HuH-7.5 (cell line): ENCODE data around the gene KRT76.
"Not testable (repeated sequence)": the region's sequence is repeated elsewhere in the genome, so short reads cannot be mapped to it uniquely, and the experiment has no call there.

Experiments used
- DNase-seq: peaks from one replicate; pipeline ENCODE4 v3.0.0; 2011; ENCODE audit warnings: low spot score

The KRT76 gene

DNA sequence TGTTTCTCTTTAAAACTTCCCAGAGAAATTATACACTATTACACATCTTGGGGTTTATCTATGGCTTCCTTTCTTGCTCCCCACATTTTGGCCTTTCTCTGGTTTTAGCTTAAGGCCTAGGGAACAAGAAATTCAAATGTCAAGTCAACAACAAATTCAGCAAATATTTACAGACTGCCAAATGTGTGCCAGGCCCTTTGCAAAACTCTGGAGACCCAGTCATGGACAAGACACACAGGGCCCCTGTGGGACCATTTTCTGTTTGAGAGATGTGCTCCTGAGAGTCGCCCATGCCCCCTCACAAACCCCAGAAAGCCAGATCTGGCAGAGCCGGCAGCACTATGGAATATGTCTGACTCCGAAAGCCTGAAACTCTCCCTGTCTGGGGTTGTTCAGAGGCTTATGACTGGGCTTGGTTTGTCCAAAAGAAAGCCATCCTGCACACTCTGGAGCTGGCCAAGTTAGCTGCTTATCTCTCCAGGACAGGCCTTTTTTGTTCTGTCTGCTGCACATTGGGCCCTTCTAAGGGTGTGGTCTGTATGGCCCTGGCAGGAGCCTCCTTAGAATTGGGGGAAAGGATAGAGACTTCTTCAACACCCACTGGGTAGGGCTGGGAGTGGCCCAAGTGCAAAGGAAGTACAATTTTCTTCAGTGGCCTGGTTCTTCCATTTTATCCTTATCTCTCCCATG, 19.8 kb upstream of the KRT76 start:
- DNase-seq = no peak

- no peak for DNase-seq
Measured at GRCh38 chr12:52796429-52796794, 19.3 kb upstream of the KRT76 start.

DNA sequence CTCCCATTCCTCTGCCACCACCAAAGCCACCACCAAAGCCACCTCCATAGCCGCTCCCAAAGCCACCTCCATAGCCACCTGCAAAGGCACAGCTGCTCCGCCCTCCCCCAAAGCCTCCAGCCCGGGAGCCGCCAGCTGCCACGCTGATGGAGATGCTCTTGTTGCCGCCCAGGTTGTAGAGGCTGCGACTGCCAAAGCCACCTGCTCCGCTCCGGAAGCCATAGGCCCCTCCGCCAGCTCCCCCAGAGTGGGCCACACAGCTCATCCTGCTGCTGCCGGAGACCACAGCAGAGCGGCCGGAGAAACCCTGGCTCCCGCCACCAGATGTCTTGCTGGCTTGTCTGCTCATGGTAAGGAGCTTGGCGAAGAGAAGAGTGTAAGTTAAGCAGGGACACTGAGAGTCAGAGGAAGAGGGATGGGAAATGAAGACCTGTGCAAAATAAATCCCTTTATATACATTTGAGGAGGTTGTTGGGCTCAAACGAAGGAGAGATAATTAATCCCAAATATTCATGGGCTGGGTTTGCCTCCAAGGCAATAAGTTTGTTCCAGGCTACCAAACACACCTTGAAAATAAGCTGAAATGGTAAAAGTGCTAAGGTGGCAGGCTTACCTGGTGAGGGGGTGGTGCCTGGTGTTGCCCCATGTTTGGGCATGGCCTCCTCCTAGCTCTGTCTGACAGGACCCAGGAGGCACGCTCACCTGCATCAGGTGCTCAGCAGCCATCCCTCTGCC, 18.7 kb upstream of the KRT76 start, which contains the start of gene KRT3:
KRT3 (minus strand) TSS at position 424 of the 735 bp plus-strand sequence; CDS start at position 349, 75 bp downstream.
- DNase-seq = no peak

DNA sequence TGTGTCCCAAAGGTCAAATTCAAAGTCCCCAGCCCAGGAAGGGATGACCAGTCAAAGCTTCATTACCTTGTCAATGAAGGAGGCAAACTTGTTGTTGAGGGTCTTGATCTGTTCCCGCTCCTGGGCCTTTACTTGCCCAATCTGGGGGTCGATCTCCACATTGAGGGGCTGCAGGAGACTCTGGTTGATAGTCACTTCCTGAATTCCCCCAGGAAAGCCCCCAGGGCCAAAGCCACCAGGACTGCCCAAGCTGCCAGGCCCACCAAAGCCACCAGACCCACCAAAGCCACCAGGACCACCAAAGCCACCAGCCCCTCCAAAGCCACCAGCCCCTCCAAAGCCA, 18.2 kb upstream of the KRT76 start:
- DNase-seq = not testable (repeated sequence)

DNA sequence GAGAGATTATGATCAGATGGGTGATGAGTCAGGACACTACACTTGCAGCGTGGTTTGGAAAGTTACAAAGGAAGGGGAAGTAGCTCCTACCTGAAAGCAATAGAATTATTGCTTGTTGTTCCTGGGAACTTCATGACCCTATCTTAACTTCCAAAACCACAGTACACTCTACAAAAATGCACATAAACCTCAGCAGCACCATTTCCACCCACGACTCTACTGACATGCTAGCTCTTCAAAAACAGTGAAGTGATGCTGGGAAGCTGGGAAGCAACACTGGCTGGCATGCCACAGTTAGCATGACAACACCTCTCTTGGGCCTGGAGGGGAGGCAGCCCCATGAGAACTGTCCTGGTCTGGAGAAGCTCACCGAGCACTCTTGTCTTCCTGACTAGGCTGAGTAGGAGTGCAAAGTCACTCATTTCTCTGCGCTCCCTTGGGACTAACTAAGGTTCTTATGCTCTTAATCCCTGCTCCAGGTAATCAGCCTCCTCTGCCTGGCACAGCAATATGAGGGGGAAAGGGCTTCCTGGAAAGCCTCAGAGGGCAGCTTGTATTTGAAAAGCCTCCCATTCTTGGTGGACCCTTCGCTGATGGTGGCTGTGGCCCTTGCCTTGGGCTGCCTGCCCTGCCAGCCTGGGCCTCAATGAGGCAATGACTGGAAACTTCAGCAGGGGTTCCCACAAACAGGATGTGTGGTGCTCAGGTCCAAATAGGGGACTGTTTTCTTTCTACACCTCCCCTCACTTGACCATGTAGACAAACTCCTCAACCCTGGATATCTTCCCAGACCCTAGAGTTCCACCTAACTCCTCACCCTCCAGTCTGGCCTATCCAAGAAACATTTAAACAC, 17.6 kb upstream of the KRT76 start:
- DNase-seq = no peak

DNA sequence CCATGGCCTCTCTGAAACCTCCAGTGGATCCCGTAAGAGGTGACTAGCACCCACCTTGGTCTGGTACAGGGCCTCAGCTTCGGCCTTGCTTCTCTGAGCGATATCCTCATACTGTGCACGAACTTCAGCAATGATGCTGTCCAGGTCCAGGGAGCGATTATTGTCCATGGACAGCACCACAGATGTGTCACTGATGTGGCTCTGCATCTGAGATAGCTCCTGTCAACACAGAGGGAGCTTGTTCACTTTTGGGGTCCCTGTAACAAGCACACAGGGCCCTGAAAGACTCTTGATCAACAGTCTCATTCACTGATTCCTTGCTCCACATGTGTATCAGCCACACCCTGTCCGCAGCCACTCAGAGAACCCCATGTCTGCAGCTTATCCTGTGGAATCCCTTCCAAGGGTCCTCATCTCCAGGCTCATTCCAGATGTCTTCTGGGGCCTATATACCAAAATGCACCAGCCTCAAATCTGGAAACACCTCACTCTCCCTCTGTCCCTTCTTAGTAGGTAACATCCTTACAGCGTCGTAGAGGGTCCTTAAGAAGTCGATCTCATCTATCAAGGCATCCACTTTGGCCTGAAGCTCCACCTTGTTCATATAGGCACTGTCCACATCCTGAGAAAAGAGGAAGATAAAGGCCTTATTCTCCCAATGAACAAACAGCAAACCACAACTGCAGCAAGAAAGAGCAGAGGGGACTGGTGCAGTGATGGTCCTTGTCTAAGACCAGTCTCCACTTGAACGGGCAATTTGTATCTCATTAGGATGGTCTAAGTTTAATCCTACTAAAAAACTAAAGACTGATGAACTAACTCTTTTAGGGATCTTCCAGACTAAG, 15.3 kb upstream of the KRT76 start:
- no peak for DNase-seq

DNA sequence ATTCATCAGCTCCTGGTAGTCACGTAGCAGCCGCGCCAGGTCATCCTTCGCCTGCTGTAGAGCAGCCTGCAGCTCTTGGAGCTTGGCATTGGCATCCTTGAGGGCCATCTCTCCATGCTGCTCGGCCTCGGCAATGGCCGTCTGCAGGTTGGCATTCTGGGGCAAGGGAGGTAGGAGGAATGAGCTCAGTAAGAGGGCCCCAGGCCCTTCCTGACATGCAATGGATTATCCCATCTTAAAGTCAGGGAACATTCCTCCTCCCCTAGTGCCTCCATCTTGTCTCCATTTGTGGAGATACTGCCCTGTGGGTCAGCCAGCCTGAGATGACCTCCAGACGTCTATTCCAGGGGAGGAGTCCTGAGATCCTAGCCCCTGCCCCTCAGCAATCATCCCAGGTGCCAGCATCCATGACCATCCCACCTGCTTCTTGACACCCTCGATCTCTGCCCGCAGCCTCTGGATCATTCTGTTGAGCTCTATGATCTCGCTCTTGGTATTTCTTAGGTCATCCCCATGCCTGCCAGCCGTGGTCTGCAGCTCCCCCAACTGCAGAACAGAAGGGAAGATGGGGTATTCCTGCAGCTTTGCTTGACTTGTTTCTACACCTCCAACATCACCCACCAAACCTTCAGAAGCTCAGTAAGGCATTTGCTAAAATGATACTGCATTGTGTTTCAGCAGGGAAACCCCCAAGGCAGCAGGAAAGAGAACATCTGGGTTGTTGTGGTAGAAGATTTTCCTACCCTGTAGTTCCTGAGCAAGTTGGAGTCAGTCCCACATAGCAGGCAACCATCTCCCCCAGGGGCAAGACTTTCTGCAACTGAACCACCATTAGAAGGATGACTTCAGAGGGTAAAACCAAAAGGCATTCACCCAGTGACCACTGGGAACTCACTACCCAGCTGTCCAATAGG, 14.4 kb upstream of the KRT76 start:
- DNase-seq = no peak

- DNase-seq = no peak
Measured at GRCh38 chr12:52790427-52791270, 13.5 kb upstream of the KRT76 start.

DNA sequence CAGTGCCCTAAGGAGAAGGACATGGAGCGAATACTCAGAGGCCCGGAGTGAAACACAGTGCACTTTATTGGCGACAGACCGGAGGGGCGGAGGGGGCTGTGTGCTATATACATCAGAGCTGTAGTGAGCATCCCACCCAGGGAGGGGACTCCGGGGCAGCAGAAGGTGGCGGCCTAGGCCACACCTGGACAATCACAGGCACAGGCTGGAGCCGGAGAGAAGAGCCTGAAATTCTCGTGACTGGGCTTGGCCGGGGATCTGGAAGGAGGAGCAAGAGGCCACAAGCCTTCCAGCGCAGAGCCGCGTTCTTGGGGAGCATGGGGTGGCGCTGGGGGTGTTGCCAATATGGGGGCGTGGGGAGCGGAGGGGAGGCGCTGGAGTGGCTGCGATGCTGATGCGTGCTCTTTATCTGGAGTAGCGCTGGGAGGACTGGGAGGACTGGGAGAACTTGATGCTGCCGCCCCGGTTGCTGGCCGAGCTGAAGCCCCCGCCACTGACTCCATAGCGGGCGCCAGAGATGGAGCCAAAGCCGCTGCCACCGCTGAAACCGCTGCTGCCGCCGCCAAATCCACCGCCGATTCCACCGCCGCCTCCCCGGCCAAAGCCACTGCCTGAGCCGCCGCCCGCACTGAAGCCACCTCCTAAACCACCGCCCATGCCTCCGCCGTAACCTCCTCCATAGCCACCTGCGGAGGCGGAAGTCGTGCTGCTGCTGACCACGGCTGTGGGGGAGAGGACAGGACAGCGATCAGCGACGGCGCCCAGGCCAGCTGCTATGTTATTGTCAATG, 12.7 kb upstream of the KRT76 start:
- DNase-seq = no peak

DNA sequence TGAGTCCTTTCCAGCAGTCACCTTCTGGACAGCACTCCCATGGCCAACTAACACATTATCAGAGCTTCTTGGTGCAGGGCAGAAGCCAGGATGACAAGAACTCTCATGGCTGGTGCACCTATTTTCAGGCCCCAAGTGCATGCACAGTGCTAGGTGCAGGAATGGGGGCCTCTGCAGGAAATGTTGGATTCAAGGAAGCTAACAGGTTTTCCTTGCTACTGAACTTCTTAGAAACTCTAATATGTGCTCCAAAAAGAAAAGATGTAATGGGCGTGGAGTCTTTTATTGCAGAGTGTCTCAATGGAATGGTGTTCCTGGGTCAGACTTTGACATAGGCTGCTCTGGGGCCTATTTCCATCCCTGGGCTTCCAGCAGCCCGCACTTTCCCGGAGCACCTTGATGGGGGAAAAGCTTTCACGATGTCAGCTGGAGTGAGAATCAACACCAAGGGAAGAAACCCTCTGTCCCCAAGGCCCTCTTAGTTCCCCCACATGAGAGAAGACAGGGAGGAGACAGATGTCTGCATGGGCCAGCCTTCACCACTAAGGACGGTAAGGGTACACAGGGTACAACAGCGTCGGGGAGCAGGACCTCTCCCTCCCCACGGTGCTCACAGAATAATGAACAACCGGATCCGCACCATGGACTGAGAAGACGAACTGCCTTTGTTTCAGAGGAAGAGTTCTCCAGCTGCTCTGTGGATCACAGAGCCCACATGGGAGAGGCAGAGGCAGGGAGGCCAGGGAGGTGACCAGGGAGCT, 11.9 kb upstream of the KRT76 start:
- no peak for DNase-seq

- DNase-seq = no peak
Measured at GRCh38 chr12:52788192-52788875, 11.2 kb upstream of the KRT76 start.

GRCh38 chr12:52787324-52788191, 10.4 kb upstream of the KRT76 start:
- DNase-seq = no peak

- no peak for DNase-seq
Measured at GRCh38 chr12:52784909-52785308, 7.8 kb upstream of the KRT76 start.

DNA sequence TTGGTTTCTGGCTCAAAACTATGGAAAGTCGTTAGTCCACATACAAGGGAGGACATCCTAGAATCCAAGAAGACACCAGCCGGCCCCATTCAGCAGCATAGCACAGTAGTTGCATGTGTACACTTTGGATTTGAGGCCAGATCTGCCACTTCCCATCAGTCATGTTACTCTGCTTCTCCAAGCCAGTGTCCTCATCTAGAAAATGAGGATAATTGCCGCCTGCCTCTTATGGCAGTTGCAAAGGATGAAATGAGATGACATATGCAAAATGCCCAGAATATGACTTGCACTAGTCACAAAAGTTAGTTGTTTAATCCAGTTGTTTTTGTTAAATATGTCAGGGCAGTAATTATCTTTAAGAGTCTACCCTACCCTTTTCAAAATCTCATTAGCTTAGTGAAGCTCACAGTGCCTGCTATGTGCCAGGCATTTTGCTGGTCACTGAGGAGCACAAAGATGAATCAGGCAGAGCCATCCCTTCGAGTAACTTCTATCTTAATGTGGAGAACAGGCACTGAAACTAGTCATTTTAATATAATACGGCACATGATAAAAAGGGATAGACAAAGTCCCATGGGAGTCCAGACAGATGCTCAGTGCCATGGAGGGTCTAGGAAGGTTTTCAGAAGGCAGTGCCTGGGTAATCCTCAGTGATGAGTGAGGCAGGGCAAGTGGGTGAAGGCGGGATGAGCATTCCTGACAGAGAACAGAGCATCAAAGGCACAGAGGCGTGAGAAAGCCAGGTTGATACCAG, 6.6 kb upstream of the KRT76 start:
- no peak for DNase-seq

DNA sequence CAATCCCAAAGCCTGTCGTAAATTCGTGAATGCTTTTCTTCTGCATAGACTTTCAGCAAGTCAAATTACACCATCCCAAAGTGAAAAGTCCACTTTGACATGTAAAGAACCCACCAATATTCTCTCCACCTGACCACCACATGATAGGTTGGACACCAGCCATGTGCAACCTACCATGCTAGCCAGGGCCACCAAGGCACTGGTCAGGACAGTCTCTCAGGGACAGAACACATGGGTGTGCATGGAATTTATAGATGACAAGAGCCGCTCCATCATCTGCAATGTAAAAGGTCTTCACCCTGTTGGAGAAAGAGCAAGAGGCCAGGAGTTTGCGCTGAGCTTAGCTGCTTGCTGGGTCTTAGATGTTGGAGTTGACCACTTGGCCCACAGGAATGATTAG, 5.4 kb upstream of the KRT76 start:
- no peak for DNase-seq
